GM23248 (cell line): ENCODE measurements around the gene CARD10.

Source experiments
- EZH2 ChIP-seq: fragments of 200-600 bp; sonication (generic); IDR thresholded peaks from 2 replicates; pipeline ENCODE4 v1.6.1; 2018; ENCODE audit warnings: antibody characterized with exemption, mild to moderate bottlenecking; ENCODE audit not compliant: insufficient read depth, poor library complexity, severe bottlenecking
- EZH2phosphoT487 ChIP-seq: fragments of 200-600 bp; sonication (generic); IDR thresholded peaks from 2 replicates; pipeline ENCODE4 v1.6.1; 2018; ENCODE audit warnings: antibody characterized with exemption, moderate library complexity, mild to moderate bottlenecking, low read depth; ENCODE audit not compliant: insufficient read depth

DNA sequence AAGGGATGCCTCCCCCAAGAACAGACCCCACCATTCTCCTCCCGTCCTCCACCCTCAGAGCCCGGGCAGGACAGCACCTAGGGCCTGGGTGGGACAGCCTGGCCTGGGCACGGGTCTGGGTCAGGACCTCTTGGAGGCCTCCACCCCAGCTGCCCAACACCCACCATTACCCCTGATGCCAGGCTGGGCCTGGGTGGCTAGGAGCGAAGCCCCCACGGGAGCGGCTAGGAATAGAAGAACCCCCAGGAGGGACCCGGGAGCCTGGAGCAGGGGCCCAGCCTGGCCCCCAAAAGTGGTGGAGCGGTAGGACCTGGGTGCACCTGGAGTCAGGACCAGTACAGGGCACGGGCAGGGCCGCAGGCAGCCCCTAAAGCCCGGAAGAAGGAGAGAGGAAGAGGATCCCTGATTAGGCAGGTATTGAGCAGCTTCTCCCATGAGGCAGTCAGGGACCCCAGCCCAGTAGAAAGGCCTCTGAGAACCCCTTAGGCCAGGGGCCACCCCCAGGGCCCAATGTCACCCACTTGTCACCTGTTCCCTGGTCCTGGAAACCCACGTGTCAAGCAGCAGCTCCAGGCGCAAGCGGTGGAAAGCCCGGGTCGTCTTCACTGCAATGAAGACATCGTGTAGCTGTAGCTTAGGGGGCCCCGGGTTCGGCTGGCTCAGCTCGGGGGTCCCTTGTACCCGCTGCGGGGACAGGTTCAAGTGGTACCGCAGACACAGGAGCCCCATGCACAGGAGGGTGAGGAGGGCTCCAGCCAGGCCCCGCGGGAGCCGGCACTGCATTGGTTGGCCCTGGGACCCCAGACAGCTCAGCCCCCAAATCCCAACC is 33.6 kb downstream of the CARD10 start:
- TF ChIP-seq EZH2 (no peak), EZH2phosphoT487 (no peak)
